IMR-90 (cell line): ENCODE results near the gene B4GALT5. TPM values are rescaled to one million over a fixed set of nuclear protein-coding genes. Genes with fewer than 3 reads are reported as not detected.

Source experiments
- ATAC-seq: fragments of 200-7000 bp; cut with Tn5 transposase; 2 replicates; pipeline ENCODE4 v1.9.1; 2020; ENCODE audit warnings: low read depth, mild to moderate bottlenecking, moderate library complexity
- BruUV-seq: library from RNA; stranded (reverse); fragments of 400-500 nt; replicated peaks from 2 replicates; lab custom pipeline; 2021; lab: Mats Ljungman, UMichigan
- CTCF ChIA-PET: fragments of 300-600 bp; formaldehyde crosslinking; extraction: SDS; loops from one replicate; lab custom pipeline; 2021; ENCODE audit warnings: antibody characterized with exemption; lab: Yijun Ruan, JAX
- POLR2A ChIA-PET: fragments of 300-600 bp; sonication (Branson Sonifier 250); formaldehyde crosslinking; loops from one replicate; lab custom pipeline; 2022; ENCODE audit warnings: antibody characterized with exemption; ENCODE audit not compliant: unreplicated experiment; lab: Charles Lee
- DNase-seq: peaks from one replicate; pipeline ENCODE4 v3.0.0; 2013
- H2AFZ ChIP-seq: replicated peaks from 2 replicates; pipeline ENCODE3; 2013; ENCODE audit warnings: low read length, mild to moderate bottlenecking; ENCODE audit not compliant: poor library complexity
- H2AK5ac ChIP-seq: 2 replicates; pipeline ENCODE4 v1.6.1; 2013; ENCODE audit warnings: low read depth, low read length, inconsistent platforms
- H2AK9ac ChIP-seq: replicated peaks from 2 replicates; pipeline ENCODE3; 2013; ENCODE audit warnings: mild to moderate bottlenecking, low read depth, low read length, moderate library complexity; ENCODE audit not compliant: poor library complexity
- H2BK120ac ChIP-seq: 2 replicates; pipeline ENCODE4 v1.6.1; 2013; ENCODE audit warnings: low read depth, low read length, inconsistent platforms
- H2BK15ac ChIP-seq: 3 replicates; pipeline ENCODE4 v1.6.1; 2013; ENCODE audit warnings: low read depth, low read length, inconsistent platforms
- H2BK20ac ChIP-seq: 2 replicates; pipeline ENCODE4 v1.6.1; 2013; ENCODE audit warnings: low read depth, mild to moderate bottlenecking, inconsistent platforms, low read length, moderate library complexity
- H2BK5ac ChIP-seq: 2 replicates; pipeline ENCODE4 v1.6.1; 2013; ENCODE audit warnings: mild to moderate bottlenecking, low read depth, low read length, inconsistent platforms; ENCODE audit not compliant: poor library complexity, severe bottlenecking
- H3K14ac ChIP-seq: replicated peaks from 2 replicates; pipeline ENCODE4 v1.6.1; 2013; ENCODE audit warnings: low read depth, low read length, inconsistent platforms
- H3K18ac ChIP-seq: 2 replicates; pipeline ENCODE4 v1.6.1; 2013; ENCODE audit warnings: low read depth, low read length, control low read depth
- H3K23ac ChIP-seq: 2 replicates; pipeline ENCODE4 v1.6.1; 2013; ENCODE audit warnings: low read depth, low read length, inconsistent platforms
- H3K27ac ChIP-seq: 2 replicates; pipeline ENCODE4 v1.5.1; 2013; ENCODE audit warnings: mild to moderate bottlenecking, control low read depth, low read length; ENCODE audit not compliant: insufficient read depth
- H3K27me3 ChIP-seq: 2 replicates; pipeline ENCODE4 v1.6.1; 2013; ENCODE audit warnings: low read length; ENCODE audit not compliant: control insufficient read depth, insufficient read depth
- H3K36me3 ChIP-seq: 2 replicates; pipeline ENCODE4 v1.6.1; 2013; ENCODE audit warnings: low read length, mixed read lengths; ENCODE audit not compliant: control insufficient read depth, insufficient read depth
- H3K4ac ChIP-seq: 2 replicates; pipeline ENCODE4 v1.6.1; 2013; ENCODE audit warnings: low read depth, low read length, inconsistent platforms
- H3K4me1 ChIP-seq: 2 replicates; pipeline ENCODE4 v1.6.1; 2013; ENCODE audit warnings: low read length, mixed read lengths; ENCODE audit not compliant: control insufficient read depth, insufficient read depth
- H3K4me2 ChIP-seq: 2 replicates; pipeline ENCODE4 v1.6.1; 2013; ENCODE audit warnings: low read depth, mild to moderate bottlenecking, control low read depth, low read length, moderate library complexity
- H3K4me3 ChIP-seq: 2 replicates; pipeline ENCODE4 v1.5.1; 2013; ENCODE audit warnings: low read depth, mild to moderate bottlenecking, control low read depth, low read length, moderate library complexity; ENCODE audit not compliant: insufficient read depth
- H3K56ac ChIP-seq: 2 replicates; pipeline ENCODE4 v1.6.1; 2013; ENCODE audit warnings: low read length, inconsistent platforms; ENCODE audit not compliant: insufficient read depth; ENCODE audit errors: extremely low read depth
- H3K79me1 ChIP-seq, 2 experiments: 2 replicates each; pipeline ENCODE4 v1.6.1; 2013; ENCODE audit warnings: low read length in 2 of 2, inconsistent platforms in 1 of 2, low read depth in 1 of 2
- H3K9ac ChIP-seq: 2 replicates; pipeline ENCODE4 v1.6.1; 2013; ENCODE audit warnings: low read depth, low read length, control low read depth
- H3K9me1 ChIP-seq: 2 replicates; pipeline ENCODE4 v1.6.1; 2013; ENCODE audit warnings: low read length, inconsistent platforms; ENCODE audit not compliant: insufficient read depth
- H3K9me3 ChIP-seq: 2 replicates; pipeline ENCODE4 v1.6.1; 2013; ENCODE audit warnings: low read length; ENCODE audit not compliant: control insufficient read depth, insufficient read depth
- H4K20me1 ChIP-seq: 2 replicates; pipeline ENCODE4 v1.6.1; 2013; ENCODE audit warnings: low read length, inconsistent platforms; ENCODE audit not compliant: insufficient read depth
- H4K5ac ChIP-seq: 2 replicates; pipeline ENCODE4 v1.6.1; 2013; ENCODE audit warnings: mild to moderate bottlenecking, low read depth, low read length, control low read depth
- H4K8ac ChIP-seq, 2 experiments: 2 replicates each; pipeline ENCODE4 v1.6.1; 2013; ENCODE audit warnings: low read depth in 2 of 2, low read length in 2 of 2, control low read depth in 1 of 2, inconsistent platforms in 1 of 2
- H4K91ac ChIP-seq: 2 replicates; pipeline ENCODE4 v1.6.1; 2013; ENCODE audit warnings: low read depth, low read length, inconsistent platforms; ENCODE audit not compliant: insufficient read depth
- BHLHE40 ChIP-seq: fragments of 150-350 bp; IDR thresholded peaks from 2 replicates; pipeline ENCODE4 v1.6.1; 2016; ENCODE audit warnings: mild to moderate bottlenecking, low read depth, low read length
- MAFK ChIP-seq: IDR thresholded peaks from 2 replicates; pipeline ENCODE4 v1.6.1; 2012; ENCODE audit warnings: low read depth, low read length, improper control_type of control experiment
- MAZ ChIP-seq: IDR thresholded peaks from 2 replicates; pipeline ENCODE4 v1.6.1; 2012; ENCODE audit warnings: low read depth, mild to moderate bottlenecking, low read length, improper control_type of control experiment, moderate library complexity, borderline replicate concordance
- MXI1 ChIP-seq: IDR thresholded peaks from 2 replicates; pipeline ENCODE4 v1.6.1; 2012; ENCODE audit warnings: low read depth, mild to moderate bottlenecking, low read length, moderate library complexity, borderline replicate concordance
- NFE2L2 ChIP-seq: fragments of 150-350 bp; IDR thresholded peaks from 2 replicates; pipeline ENCODE4 v1.6.1; 2016; ENCODE audit warnings: low read depth, mild to moderate bottlenecking, low read length
- RAD21 ChIP-seq: IDR thresholded peaks from 2 replicates; pipeline ENCODE4 v1.6.1; 2012; ENCODE audit warnings: low read length, improper control_type of control experiment
- RCOR1 ChIP-seq: IDR thresholded peaks from 2 replicates; pipeline ENCODE4 v1.6.1; 2012; ENCODE audit warnings: mild to moderate bottlenecking, low read length, improper control_type of control experiment; ENCODE audit not compliant: insufficient replicate concordance
- RFX5 ChIP-seq: IDR thresholded peaks from 2 replicates; pipeline ENCODE4 v1.8.0; 2012; ENCODE audit warnings: low read depth, mild to moderate bottlenecking, low read length, moderate library complexity
- SMC3 ChIP-seq: fragments of 150-350 bp; IDR thresholded peaks from 2 replicates; pipeline ENCODE4 v1.6.1; 2016; ENCODE audit warnings: low read depth, mild to moderate bottlenecking, antibody characterized with exemption, low read length, moderate library complexity
- WGBS, 2 experiments: methylation state at CpG; one replicate each; pipeline versions ENCODE4 v1.1.5 to v1.1.7; 2013; ENCODE audit warnings: missing lambda C conversion rate in 2 of 2; ENCODE audit not compliant: insufficient read length in 1 of 2; ENCODE audit errors: extremely low coverage in 2 of 2; 5-methylcytosine and 5-hydroxymethylcytosine counted together
- dilution Hi-C: fragments of 300-500 bp; cut with HindIII; formaldehyde crosslinking; loops from one replicate; pipeline ENCODE4 v1.14.3; 2018; ENCODE audit warnings: low sequenced_read_pairs; ENCODE audit not compliant: unreplicated experiment
- in situ Hi-C: fragments of 300-500 bp; cut with MboI; formaldehyde crosslinking; loops from 3 replicates; pipeline ENCODE4 v1.14.3; 2019; ENCODE audit warnings: low sequenced_read_pairs, inconsistent platforms, mixed read lengths
- intact Hi-C: fragments of 100-400 bp; cut with micrococcal nuclease; formaldehyde crosslinking; loops from 2 replicates; pipeline ENCODE4 v1.10.0; 2022
- polyA plus RNA-seq, 3 experiments: library from polyadenylated mRNA; depleted of rRNA; stranded (reverse); fragments of >200 nt; gene quantifications; 2 replicates each; pipeline ENCODE4 v1.2.3, GENCODE V29; 2012; ENCODE audit warnings: low replicate concordance in 1 of 3
- total RNA-seq: library from RNA; depleted of rRNA; stranded (reverse); fragments of >200 nt; gene quantifications from 2 replicates; pipeline ENCODE4 v1.2.3, GENCODE V29; 2012
- TF ChIP-seq, protein P1 (sequence below): fragments of 150-350 bp; IDR thresholded peaks from 2 replicates; pipeline ENCODE4 v1.6.1; 2016; ENCODE audit warnings: low read depth, mild to moderate bottlenecking, low read length, moderate library complexity, borderline replicate concordance
- TF ChIP-seq, protein P2 (sequence below): conservative IDR thresholded peaks from 2 replicates; pipeline ENCODE4 v1.5.1; 2012; ENCODE audit warnings: mild to moderate bottlenecking, low read depth, low read length, improper control_type of control experiment
- TF ChIP-seq, protein P3 (sequence below): fragments of 150-350 bp; IDR thresholded peaks from 2 replicates; pipeline ENCODE4 v1.6.1; 2017; ENCODE audit warnings: mild to moderate bottlenecking, antibody characterized with exemption, low read length, low read depth

The B4GALT5 gene
- total and polyA plus RNA-seq, 2 of the 4 experiments (the other 2 are of a cell fraction) = 11.3 to 20.4 TPM

DNA sequence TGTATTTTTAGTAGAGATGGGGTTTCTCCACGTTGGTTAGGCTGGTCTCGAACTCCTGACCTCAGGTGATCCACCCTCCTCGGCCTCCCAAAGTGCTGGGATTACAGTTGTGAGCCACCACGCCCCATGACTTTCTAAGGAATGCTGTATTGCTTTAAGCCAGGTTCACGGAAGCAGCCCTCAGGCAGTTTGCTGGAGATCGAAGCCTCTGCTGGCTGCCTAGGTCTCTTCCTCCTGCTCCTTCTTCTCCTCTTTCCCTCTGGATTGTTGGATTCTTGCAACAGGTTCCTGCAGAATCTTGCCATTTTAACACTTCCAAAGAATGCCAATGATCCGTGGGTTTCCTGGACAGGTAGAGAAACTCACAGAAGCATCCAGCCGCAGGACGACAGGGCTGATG is 29.3 kb upstream of the B4GALT5 start:
- Histone ChIP-seq H3K18ac (no peak overlapping the region), H4K91ac (no peak overlapping the region), H3K27me3 (peaks cover 14% of the 10 kb centered on the region), H3K4me1 (peaks cover 2% of the 10 kb centered on the region; the same call in 1 of the 2 replicates), H2AK9ac (no peak overlapping the region), H3K9ac (no peak overlapping the region), H3K4ac (no peak overlapping the region), H4K8ac (no peak overlapping the region), H4K20me1 (no peaks in the 10 kb centered on the region), H2AFZ (no peak overlapping the region), H3K27ac (no peak overlapping the region), H3K4me3 (no peak overlapping the region), H2BK20ac (no peak overlapping the region), H3K56ac (no peak overlapping the region), H3K9me3 (no peaks in the 10 kb centered on the region), H3K23ac (no peak overlapping the region), H4K5ac (no peak overlapping the region), H2BK5ac (no peak overlapping the region), H3K9me1 (no peaks in the 10 kb centered on the region), H3K79me1 (no peaks in the 10 kb centered on the region), H2BK15ac (no peak overlapping the region), H2AK5ac (no peak overlapping the region), H3K4me2 (no peak overlapping the region), H3K14ac (no peak overlapping the region), H3K36me3 (no peaks in the 10 kb centered on the region), H2BK120ac (no peak overlapping the region)
- in situ Hi-C loops = no loop called here
- intact Hi-C loops = no loop called here
- DNase-seq (no peak), ATAC-seq (no peak)
- TF ChIP-seq RFX5 (no peak), MXI1 (no peak), BHLHE40 (no peak), RAD21 (no peak), MAFK (no peak), SMC3 (no peak), RCOR1 (no peak), NFE2L2 (no peak), MAZ (no peak)
- TF ChIP-seq, protein P1, sequence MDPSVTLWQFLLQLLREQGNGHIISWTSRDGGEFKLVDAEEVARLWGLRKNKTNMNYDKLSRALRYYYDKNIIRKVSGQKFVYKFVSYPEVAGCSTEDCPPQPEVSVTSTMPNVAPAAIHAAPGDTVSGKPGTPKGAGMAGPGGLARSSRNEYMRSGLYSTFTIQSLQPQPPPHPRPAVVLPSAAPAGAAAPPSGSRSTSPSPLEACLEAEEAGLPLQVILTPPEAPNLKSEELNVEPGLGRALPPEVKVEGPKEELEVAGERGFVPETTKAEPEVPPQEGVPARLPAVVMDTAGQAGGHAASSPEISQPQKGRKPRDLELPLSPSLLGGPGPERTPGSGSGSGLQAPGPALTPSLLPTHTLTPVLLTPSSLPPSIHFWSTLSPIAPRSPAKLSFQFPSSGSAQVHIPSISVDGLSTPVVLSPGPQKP = no peak
- TF ChIP-seq, protein P2, sequence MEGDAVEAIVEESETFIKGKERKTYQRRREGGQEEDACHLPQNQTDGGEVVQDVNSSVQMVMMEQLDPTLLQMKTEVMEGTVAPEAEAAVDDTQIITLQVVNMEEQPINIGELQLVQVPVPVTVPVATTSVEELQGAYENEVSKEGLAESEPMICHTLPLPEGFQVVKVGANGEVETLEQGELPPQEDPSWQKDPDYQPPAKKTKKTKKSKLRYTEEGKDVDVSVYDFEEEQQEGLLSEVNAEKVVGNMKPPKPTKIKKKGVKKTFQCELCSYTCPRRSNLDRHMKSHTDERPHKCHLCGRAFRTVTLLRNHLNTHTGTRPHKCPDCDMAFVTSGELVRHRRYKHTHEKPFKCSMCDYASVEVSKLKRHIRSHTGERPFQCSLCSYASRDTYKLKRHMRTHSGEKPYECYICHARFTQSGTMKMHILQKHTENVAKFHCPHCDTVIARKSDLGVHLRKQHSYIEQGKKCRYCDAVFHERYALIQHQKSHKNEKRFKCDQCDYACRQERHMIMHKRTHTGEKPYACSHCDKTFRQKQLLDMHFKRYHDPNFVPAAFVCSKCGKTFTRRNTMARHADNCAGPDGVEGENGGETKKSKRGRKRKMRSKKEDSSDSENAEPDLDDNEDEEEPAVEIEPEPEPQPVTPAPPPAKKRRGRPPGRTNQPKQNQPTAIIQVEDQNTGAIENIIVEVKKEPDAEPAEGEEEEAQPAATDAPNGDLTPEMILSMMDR = no peak
- TF ChIP-seq, protein P3, sequence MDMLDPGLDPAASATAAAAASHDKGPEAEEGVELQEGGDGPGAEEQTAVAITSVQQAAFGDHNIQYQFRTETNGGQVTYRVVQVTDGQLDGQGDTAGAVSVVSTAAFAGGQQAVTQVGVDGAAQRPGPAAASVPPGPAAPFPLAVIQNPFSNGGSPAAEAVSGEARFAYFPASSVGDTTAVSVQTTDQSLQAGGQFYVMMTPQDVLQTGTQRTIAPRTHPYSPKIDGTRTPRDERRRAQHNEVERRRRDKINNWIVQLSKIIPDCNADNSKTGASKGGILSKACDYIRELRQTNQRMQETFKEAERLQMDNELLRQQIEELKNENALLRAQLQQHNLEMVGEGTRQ = no peak
- ChIA-PET POLR2A (no interaction called here), CTCF (no interaction called here)
- dilution Hi-C loops = no loop called here
- BruUV-seq = no TSS peak
- 76% methylated on average over 7 of the region's 9 CpGs; no CpG with 5 or more reads in 1 of the 2 experiments for WGBS, 2 experiments
